NCI-H510A (cell line): ENCODE data around the gene MEIOB.
"Not testable (repeated sequence)": the region's sequence is repeated elsewhere in the genome, so short reads cannot be mapped to it uniquely, and the experiment has no call there.

Source experiments
- DNase-seq: peaks from one replicate; lab custom pipeline; 2025; lab: John Stamatoyannopoulos, UW

The MEIOB gene

DNA sequence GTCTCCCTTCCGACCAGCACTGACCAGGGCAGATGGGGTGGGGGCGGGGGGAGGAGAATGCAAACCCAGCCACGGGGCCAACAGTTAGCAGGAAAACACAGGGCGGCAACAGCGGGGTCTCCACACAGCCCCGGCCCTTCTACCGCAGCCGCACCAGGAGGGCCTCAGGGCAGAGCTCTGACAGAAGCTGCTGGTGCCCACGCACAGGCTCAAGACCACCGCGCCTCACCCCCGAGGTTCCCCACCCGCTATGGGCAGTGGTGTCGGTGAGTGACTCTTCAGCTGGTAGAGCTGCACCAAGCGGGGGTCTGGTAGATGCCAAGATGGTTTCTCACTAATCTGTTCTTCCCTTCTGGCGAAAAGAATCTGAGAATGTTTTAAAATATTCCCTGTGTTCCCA, 61.4 kb downstream of the MEIOB start:
- no peak for DNase-seq

DNA sequence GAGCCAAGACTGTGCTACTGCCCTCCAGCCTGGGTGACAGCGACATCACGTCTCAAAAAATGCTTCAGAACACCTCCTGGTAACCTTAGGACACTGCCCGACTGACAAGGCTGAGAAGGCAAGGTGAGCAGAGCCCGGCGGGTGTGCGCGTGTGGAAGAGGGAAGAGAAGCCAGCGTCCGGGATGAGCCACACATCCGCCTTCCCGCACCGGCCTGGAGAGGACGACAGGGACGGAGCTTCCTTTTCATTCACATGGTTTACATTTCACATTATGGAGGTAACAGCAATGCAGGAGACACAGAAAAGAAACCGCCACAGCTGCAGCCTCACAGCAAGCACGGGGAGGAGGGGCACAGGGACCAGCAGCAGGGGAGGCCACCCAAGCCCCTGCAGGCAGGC, 61.9 kb downstream of the MEIOB start:
- no peak for DNase-seq

DNA sequence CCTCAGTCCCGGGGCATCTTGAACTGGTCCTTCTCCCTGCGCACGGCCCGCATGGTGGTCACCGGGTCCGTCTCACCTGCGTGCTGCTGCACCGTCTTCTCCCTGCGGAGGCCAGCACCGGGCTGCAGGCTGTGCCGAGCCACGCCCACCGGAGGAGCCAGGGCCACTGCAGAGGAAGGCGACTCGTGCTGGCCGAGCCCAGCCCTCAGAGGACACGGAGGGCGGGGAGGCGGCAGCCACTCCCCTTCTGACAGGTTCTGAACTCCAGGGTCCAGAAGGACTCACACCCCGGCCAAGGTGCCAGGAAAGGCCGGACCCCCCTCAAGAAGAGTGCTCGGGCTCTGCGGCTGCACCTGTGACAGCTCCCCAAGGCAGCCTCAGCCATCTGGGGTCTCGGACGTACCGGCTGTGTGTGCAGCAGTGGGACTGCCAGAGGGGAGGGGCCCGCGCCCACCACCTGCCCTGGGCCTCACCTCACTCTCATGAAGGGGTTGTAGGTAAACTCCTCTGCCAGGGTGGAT, 62.6 kb downstream of the MEIOB start:
- no peak for DNase-seq

DNA sequence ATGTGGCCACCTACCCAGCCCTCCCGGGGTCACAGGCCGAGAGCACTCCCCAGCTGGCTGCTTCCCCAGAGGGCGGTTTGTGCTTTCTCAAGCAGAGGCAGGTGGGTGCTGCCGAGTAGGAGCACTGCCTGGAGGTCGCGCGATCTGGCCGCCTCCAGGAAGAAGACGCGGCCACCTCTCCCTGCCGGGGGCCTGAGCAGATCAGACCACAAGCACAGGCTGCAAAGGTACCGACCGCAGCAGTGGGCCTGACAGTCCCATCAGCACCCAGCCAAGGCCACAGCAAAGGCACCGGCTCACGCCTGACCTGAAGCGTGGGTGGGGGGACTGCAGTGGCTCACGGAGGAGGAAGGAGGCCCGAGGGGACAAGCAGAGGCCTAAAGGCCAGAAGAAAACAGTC, 63.3 kb downstream of the MEIOB start:
- no peak for DNase-seq

DNA sequence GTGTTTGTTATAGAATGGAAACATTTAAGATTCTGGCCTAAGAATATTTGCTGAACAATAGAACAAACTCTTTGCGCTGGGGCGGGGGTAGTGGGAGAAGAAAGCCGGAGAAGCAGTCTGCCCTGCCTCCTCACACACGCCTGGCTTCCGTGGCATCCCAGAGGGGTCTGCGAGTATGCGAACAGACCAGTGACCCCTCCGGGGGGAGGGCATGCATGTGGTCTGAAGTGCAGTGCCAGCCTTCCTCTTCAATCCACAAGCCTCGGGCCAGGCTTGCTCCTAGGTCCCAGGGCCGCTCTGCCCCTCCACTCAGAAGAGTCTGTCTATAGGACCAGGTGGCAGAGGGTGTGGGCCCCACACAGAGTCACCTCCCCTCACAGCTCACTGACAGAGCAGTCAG, 64.3 kb downstream of the MEIOB start:
- DNase-seq, result no peak

DNA sequence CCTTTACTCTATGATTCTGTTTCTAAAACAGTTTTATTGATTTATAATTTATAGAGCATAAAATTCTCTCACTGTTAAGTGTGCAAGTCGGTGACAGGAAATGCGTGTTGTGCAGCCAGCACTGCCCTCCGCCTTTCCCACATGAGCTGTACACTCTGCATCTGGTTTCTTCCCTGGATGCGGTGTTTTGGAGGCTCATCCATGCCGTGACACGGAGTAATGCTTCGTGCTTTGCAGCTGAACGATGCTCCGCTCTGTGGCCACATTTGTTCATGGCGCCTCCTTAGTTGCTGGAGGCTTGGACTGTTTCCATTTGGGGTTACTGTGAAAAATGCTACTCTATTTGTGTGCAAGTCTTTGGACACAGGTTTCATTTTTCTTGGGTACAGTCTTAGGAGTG, 71.3 kb downstream of the MEIOB start:
- no peak for DNase-seq

DNA sequence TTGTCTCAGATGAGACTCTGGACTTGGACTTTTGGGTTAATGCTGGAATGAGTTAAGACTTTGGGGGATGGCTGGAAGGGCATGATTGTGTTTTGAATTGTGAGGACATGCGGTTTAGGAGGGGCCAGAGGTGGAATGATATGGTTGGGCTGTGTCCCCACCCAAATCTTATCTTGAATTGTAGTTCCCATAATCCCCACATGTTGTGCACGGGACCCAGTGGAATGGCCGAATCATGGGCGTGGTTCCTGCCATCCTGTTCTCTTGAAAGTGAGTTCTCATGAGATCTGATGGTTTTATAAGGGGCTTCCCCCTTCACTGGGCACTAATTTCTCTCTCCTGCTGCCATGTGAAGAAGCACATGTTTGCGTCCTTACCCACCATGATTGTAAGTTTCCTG, 72.7 kb downstream of the MEIOB start:
- not testable (repeated sequence) for DNase-seq

DNA sequence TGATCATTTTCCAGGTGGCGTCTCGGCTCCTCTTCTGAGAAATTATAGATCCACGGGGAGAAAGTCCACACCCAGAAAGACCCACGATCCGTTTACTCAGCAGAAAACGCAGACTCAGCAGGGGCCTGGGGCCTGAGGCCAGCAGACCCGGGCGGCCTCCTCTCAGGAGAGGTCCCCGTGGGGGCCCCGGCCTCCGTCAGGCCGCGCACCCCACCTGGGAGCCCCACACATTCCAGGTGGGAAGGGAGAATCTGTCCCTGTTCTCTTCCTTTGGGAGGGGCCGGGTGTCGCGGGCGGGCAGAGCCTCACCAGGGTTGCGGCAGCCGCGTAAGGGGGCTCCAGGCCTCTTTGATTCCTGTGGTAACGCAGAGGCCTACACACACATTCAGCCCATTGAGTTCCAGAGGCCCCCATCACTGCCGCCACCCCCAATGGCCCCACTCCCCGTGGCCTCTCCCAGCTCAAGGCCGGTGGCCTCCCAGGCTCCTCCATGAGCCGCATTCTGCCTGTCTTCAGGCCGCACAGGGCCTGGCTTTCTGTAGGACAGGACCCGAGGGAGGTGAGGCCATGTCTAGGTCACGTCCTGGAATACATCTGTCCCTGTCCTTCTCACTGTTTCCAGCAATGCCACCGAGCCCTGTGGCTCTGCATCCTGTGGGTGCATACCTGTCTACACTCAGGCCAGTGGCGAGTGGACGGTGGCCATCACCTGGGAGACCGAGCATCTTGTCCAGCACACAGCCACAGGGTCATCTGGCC, 76.9 kb downstream of the MEIOB start:
- no peak for DNase-seq

DNA sequence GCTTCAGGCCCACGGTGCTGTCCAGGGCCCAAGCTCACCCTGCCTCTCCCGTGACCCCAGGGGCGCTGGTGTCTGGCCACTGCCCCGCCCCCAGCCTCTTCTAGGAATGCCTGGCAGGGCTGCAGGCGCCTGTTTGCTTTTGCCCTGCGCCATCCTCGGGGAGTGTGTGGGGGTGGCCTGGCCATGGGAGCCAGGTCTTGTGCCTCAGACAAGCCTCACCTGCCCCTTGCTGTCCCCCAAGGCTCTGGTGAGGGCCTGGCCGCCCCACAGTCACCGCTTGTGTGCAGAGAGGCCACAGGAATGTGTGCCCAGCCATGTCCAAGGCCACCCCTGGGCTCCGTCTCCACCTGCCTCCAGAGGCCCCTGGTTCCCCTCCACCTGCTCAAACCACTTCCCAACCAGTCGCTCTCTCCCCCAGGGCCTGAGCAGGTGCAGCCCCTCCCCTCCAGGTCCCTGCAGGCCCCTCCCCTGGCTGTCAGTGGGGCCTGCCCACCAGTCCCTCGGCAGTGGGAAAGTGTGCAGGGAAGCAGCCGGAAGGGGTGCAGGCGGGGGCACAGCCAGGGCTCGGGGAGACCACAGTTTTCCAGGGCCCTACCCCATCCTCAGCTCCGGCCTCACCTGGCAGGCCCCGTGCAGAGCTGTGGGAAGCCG, 77.6 kb downstream of the MEIOB start:
- DNase-seq, result peak; percentile 38

DNA sequence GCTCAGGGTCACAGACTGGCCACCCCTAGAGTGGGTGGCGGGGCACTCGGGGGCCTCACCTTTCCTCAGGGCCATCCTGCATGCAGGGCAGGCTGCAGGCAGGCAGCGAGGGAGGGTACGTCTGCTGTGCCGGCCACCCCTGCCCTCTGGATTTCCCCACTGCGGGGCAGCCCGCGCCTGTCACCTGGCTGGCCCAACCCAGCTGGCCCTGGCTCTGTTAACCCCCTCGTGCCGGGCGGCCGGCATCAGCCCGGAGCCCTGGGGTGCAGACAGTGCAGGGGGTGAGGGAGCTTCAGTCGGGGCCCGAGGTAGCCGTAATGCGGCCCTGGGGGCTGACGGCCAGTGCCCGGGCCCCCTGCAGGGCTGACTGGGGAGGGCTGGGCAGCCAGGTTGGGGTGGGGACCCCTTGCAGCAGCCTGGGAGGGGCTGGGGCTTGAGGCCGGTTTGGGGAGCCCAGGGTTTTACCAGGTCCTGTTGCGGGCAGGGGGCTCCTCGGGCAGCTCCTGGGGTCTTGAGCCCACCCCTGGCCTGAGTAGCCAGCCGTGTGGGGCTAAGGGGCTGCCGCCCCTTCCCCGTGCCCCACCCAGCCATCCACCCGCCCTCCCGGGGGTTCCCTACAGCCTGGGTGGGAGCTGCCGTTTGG, 78.3 kb downstream of the MEIOB start, which contains the start of gene IGFALS:
TSS of gene IGFALS (minus strand) at position 128 of the 643 bp plus-strand sequence. CDS start at position 75, 53 bp downstream.
- DNase-seq, result no peak

DNA sequence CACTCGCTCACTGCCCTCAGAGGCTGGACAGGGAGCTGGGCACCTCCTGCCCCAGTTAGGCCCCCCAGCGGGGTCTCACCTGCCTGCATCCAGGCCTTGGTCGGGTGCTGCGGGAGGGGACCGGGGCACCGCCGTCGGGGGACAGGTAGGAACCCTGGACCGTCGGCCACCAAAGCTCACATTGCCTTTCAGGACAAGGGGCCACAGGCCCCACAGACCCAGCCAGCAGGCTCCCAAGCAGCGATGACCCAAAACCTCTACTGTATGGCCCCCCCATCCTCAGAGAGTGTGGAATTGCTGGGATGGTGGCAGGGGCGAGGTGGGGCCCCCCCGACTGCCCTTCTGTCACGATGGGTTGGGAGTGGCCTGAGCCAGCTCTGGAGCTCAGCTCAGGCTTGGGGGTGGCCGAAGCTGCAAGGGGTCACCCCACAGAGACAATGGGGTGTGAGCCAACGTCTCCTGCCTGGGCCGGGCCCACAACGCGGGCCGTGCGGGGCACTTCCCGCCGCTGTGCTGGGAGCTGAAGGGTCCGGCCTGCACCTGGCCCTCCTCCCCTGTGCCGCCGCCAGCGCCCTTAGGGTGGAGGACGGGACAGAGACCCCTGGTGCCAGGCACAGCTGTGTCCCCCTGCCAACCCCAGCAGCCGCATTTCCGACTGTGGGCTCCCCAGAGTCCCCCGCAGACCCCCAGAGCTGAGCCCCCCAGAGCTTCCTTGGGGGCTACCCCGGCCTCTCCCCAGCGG, 79.0 kb downstream of the MEIOB start:
- no peak for DNase-seq

DNA sequence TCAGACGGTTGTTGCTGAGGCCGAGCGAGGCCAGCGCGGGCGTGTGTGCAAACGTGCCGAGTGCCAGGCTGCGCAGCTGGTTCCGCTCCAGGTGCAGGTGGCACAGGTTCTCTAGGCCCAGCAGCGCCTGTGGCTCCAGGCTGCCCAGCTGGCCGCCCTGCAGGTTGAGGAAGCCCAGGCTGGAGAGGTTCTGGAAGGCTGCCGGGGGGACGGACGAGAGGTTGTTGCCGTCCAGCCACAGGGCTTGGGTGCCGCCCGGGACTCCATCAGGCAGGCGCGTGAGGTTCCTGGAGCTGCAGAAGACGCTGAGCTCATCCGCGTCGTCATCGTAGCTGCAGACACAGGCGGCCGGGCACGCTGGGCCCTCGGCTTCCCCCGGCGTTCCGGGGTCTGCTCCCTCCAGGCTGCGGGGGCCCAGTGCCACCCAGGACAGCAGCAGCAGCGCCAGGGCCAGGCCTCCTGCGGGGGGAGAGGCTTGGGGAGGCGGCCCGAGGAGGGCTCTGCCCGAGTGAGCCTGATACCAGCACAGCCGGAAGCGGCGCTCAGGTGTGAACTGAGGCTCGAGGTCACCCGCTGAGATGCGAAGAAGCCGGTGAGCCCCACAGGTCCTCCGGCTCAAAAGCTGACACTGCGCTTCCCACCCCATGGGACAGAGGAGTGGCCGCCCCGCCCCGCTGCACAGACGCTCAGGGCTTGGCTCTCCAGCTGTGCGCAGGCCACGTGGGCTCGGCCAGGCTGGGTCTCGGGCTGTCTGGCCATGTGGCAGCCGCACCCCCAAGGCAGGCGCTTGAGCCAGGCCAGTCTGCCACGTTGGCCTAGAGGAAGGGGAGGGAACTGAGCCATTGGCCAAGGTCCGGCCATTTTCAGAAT, 79.8 kb downstream of the MEIOB start:
- no peak for DNase-seq

DNA sequence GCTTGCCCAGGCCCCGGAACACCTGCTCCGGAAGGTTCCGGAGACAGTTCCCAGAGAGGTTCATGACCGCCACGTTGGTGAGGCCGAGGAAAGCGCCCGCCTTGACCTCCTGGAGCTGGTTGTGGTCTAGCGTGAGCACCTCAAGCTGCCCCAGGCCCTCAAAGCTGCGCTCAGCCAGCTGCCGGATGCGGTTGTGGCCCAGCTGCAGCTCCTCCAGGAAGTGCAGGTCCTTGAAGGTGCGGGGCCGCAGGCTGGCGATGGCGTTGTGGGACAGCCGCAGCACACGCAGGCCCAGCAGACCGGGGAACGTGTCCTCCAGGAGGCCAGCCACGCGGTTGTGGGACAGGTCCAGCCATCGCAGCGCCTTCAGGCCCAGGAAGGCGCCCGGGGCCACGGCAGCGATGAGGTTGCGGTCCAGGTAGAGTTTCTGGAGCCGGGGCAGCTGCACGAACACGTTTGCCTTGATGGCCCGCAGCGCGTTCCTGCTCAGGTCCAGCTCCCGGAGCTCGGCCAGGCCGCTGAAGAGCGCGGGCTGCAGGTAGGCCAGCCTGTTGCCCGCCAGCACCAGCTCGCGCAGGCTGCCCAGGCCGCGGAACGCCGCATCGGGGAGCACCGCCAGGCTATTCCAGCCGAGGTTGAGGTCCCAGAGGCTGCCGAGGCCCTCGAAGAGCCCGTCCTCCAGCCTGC, 80.6 kb downstream of the MEIOB start:
- no peak for DNase-seq

DNA sequence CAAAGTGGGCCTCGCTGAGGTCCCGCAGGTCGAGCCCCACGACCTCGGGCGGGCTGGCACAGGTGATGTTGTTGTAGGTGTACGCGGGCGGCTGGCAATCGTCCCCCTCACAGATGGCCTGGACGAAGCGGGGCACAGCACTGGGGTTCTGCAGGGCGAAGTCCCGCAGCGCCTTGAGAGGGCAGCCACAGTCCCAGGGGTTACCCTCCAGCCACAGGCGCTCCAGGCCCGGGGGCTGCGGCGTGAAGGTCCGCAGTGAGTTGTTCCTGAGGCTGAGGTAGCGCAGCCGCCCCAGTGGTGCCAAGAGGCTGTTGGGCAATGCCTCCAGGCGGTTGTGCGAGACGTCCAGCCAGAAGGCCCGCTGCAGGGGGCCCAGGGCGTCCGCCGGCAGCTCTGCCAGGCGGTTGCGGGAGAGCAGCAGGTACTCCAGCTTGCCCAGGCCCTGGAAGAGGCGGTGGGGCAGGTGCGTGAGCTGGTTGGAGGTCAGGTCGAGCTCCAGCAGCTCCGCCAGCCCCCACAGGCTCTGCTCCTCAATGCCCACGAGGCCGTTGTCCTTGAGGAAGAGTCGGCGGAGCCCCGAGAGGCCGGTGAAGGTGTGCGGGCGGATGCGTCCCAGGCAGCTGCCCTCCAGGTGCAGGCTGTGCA, 81.2 kb downstream of the MEIOB start:
- DNase-seq, result no peak

DNA sequence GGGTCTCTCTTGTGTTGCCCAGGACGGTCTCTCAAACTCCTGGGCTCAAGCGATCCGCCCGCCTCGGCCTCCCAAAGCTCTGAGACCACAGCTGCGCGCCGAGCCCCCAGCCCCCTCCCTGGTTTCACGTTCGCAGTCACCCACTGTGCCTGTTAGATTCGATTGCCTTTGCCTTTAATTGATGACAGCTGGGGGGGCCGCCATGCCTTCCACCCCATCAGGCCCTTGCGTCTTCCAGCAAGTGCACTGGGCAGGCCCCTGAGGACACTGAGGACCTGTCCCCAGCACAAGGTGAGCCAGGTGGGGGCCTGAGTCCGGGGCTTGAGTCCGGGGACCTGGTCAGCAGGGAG, 81.7 kb downstream of the MEIOB start:
- no peak for DNase-seq

DNA sequence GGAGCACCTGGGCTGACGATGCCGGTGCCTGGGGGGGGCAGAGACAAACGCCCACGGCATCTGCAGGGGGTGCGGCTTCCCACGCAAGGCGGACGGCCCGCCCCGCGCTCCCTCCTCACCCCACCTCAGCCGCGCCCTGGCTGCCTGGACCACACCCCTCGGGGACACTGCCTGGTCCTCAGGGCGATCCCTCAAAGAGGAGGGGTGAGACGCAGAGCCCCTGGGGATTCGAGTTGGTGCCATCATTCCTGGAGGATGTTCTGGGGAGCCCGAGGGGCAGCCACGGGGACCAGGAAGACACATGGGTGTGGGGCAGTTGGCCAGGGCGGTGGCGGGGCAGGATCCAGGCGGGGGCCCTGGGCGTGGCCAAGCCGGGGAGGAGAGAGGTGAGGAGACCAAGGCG, 82.3 kb downstream of the MEIOB start:
- DNase-seq, result no peak

DNA sequence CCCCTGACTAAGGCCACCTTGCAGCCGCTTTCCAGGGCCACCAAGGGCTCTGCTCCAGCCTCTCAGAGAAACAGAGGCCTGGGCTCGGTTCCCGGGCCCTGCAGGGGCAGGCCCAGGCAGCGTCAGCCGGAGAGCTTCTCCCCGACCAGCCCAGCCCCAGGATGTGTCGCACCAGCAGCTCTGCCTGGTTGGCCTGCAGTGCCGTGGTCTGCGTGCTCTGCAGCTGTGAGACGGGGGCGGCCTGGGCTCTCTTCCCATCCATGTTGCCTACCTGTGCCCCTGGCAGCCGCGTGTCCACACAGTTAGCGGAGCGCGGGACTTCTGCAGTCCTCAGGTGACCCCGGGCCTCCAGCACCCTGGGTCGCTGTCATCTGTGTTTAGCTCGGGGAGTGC, 83.3 kb downstream of the MEIOB start:
- DNase-seq, result no peak

DNA sequence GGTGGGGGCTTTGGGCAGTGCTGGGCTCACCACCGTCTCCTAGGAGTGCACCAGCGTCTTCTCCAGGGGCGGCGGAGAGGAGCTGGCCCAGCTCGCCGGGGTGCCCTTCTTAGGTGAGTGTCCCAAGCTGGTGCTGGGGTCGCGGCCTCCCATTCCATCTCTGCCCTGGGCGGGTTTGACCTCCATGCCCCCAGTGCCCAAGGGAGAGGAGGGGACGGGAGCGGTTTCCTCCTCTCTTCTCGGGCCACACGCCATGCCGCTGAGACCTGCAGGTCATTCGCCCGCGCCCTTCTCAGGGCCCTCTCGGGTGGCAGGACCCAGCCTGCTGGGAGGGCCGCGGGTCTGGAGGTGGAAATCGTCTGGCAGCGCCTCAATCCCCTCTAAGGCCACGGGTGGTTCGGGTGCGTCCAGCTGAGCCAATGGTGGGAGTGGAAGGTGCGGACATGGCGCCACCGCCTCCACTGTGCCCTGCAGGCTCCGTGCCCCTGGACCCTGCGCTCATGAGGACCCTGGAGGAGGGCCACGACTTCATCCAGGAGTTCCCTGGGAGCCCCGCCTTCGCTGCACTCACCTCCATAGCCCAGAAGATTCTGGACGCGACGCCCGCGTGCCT, 83.8 kb downstream of the MEIOB start:
- no peak for DNase-seq

DNA sequence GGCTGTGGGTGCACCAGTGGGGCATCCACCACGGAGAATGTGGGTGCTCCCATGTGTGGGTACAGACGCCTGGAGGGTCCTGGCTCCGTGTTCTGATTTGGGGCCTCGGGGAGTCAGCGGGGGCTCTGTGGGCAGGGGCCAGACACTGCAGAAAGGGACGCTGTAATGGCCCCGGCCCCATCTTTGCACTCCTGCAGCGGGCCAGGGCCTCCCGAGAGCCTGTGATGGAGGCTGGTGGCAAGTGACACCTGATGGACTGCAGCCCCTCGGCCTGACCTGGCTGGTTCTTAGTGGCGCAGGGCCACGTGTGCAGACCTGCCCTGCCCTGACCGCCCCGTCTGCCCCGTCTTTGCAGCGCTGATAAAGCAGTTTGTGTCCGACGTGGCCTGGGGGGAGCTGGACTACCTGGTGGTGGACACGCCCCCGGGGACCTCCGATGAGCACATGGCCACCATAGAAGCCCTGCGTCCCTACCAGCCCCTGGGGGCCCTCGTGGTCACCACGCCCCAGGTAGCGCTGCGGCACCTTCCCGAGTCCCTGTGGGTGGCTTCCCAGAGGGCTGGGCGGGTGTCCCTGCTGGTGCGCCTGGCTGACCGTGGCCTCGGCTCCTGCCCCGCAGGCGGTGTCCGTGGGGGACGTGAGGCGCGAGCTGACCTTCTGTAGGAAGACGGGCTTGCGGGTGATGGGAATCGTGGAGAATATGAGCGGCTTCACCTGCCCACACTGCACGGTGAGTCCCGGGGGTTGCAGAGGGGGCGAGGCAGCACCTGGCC, 84.5 kb downstream of the MEIOB start:
- no peak for DNase-seq
